Measurements from ENCODE around the gene TRERF1. TPM values are rescaled to one million over a fixed set of nuclear protein-coding genes. Genes with fewer than 3 reads are reported as not detected.

TRERF1 gene
- total RNA-seq, 2 donors from 2014 or later: 9.5 to 34.8 TPM

GRCh38 chr6:42307141-42307470 is 144.6 kb downstream of the TRERF1 start:
- intact Hi-C loops (cut with DNase I): no loop called here
- Histone ChIP-seq H3K27me3 (replicated peaks; ENCODE audit: insufficient read depth) (no peaks in the 10 kb centered on the region), H3K4me1 (replicated peaks) (no peaks in the 10 kb centered on the region), H3K4me3 (no peak overlapping the region), H3K9me3 (no peaks in the 10 kb centered on the region), H3K36me3 (no peaks in the 10 kb centered on the region), H3K27ac (no peak overlapping the region)
- TF ChIP-seq, protein P1, sequence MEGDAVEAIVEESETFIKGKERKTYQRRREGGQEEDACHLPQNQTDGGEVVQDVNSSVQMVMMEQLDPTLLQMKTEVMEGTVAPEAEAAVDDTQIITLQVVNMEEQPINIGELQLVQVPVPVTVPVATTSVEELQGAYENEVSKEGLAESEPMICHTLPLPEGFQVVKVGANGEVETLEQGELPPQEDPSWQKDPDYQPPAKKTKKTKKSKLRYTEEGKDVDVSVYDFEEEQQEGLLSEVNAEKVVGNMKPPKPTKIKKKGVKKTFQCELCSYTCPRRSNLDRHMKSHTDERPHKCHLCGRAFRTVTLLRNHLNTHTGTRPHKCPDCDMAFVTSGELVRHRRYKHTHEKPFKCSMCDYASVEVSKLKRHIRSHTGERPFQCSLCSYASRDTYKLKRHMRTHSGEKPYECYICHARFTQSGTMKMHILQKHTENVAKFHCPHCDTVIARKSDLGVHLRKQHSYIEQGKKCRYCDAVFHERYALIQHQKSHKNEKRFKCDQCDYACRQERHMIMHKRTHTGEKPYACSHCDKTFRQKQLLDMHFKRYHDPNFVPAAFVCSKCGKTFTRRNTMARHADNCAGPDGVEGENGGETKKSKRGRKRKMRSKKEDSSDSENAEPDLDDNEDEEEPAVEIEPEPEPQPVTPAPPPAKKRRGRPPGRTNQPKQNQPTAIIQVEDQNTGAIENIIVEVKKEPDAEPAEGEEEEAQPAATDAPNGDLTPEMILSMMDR (IDR thresholded peaks at IDR 0.05): no peak
- TF ChIP-seq POLR2AphosphoS5 (IDR thresholded peaks at IDR 0.05) (no peak), POLR2A (IDR thresholded peaks at IDR 0.05) (no peak)
- 55% methylated on average over 2 of the region's 2 CpGs for WGBS
- DNase-seq (ENCODE audit: low spot score): no peak

- Histone ChIP-seq H3K27ac (no peak overlapping the region), H3K4me3 (no peak overlapping the region)
These were observed 145.1 kb downstream of the TRERF1 start for GRCh38 chr6:42306439-42307140.

GRCh38 chr6:42304053-42304712 is 147.5 kb downstream of the TRERF1 start:
- H3K27ac ChIP-seq: no peak overlapping the region
- WGBS: 70% methylated on average over 6 of the region's 6 CpGs
- no peaks in the 10 kb centered on the region for H3K36me3 ChIP-seq
- intact Hi-C loops (cut with DNase I): no loop called here
- no peaks in the 10 kb centered on the region for H3K9me3 ChIP-seq
- no peak overlapping the region for H3K4me3 ChIP-seq
- TF ChIP-seq POLR2A (IDR thresholded peaks at IDR 0.05): no peak
- TF ChIP-seq, protein P1 (IDR thresholded peaks at IDR 0.05): no peak
- no peak for TF ChIP-seq POLR2AphosphoS5 (IDR thresholded peaks at IDR 0.05)
- no peaks in the 10 kb centered on the region for H3K4me1 ChIP-seq (replicated peaks)
- H3K27me3 ChIP-seq (replicated peaks; ENCODE audit: insufficient read depth): no peaks in the 10 kb centered on the region
- DNase-seq (ENCODE audit: low spot score): no peak

More at GRCh38 chr6:42306439-42307140, 145.1 kb downstream of the TRERF1 start:
- no peak for DNase-seq (ENCODE audit: low spot score)
- H3K27me3 ChIP-seq (replicated peaks; ENCODE audit: insufficient read depth): no peaks in the 10 kb centered on the region
- no peak for TF ChIP-seq POLR2A (IDR thresholded peaks at IDR 0.05)
- TF ChIP-seq, protein P1 (IDR thresholded peaks at IDR 0.05): no peak
- TF ChIP-seq POLR2AphosphoS5 (IDR thresholded peaks at IDR 0.05): no peak
- no peaks in the 10 kb centered on the region for H3K9me3 ChIP-seq
- WGBS: 65% methylated on average over 7 of the region's 7 CpGs
- no peaks in the 10 kb centered on the region for H3K4me1 ChIP-seq (replicated peaks)
- intact Hi-C loops (cut with DNase I): no loop called here
- no peaks in the 10 kb centered on the region for H3K36me3 ChIP-seq

DNA sequence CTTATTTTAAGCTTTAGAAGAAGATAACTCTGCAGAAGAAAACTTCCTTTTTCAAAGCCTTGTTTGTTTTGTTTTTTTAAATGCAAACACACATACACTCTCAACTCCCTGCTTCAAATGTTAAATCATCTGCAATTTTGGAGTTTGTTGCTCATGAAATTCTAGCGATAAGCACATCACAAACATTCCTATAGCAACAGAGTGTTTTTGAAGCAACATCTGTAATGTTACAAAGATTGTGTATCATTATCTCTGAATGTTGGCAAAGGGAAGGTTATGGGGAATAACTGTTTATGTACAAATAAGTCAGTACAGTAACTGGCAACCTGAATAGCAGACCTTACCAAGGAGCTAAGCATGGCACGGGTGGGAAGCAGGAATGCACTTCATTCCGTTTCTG is 149.3 kb downstream of the TRERF1 start:
- H3K4me1 ChIP-seq (replicated peaks): no peaks in the 10 kb centered on the region
- no peak overlapping the region for H3K27ac ChIP-seq
- H3K9me3 ChIP-seq: no peaks in the 10 kb centered on the region
- no peak for DNase-seq (ENCODE audit: low spot score)
- no peak for TF ChIP-seq POLR2AphosphoS5 (IDR thresholded peaks at IDR 0.05)
- TF ChIP-seq, protein P1 (IDR thresholded peaks at IDR 0.05): no peak
- no peak for TF ChIP-seq POLR2A (IDR thresholded peaks at IDR 0.05)
- intact Hi-C loops (cut with DNase I): no loop called here
- H3K27me3 ChIP-seq (replicated peaks; ENCODE audit: insufficient read depth): no peaks in the 10 kb centered on the region
- 41% methylated on average over 3 of the region's 3 CpGs for WGBS
- no peak overlapping the region for H3K4me3 ChIP-seq
- H3K36me3 ChIP-seq: no peaks in the 10 kb centered on the region

DNA sequence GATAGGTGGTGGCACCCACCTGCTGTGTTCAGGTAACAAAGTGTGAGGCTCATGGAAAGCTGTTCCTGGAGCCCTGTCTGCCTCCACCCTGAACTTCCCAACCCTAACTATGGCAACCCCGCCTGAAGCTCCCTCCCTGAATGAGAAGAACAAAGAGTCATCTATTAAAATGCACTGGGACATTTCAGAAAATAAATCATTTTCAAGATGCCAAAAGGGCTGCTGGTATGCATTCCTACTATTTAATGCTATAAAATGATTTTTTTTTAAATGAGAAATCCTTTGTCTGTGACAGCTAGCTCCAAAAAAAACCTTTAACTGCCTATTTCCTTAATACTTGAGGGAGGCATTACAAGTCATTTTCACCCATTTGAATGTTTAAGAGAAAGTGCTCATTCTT is 149.7 kb downstream of the TRERF1 start:
- Histone ChIP-seq H3K27me3 (replicated peaks; ENCODE audit: insufficient read depth) (no peaks in the 10 kb centered on the region), H3K4me3 (no peak overlapping the region), H3K9me3 (no peaks in the 10 kb centered on the region), H3K4me1 (replicated peaks) (no peaks in the 10 kb centered on the region), H3K27ac (no peak overlapping the region), H3K36me3 (no peaks in the 10 kb centered on the region)
- intact Hi-C loops (cut with DNase I): no loop called here
- WGBS: 20% methylated on average over 1 of the region's 1 CpG
- TF ChIP-seq, protein P1 (IDR thresholded peaks at IDR 0.05): no peak
- TF ChIP-seq POLR2AphosphoS5 (IDR thresholded peaks at IDR 0.05) (no peak), POLR2A (IDR thresholded peaks at IDR 0.05) (no peak)
- DNase-seq (ENCODE audit: low spot score): no peak

Measured in prostate gland (tissue), 2 donors.